Measurements from ENCODE around the gene FDXR.
"Not testable (repeated sequence)": the region's sequence is repeated elsewhere in the genome, so short reads cannot be mapped to it uniquely, and the experiment has no call there.

The FDXR gene, protein sequence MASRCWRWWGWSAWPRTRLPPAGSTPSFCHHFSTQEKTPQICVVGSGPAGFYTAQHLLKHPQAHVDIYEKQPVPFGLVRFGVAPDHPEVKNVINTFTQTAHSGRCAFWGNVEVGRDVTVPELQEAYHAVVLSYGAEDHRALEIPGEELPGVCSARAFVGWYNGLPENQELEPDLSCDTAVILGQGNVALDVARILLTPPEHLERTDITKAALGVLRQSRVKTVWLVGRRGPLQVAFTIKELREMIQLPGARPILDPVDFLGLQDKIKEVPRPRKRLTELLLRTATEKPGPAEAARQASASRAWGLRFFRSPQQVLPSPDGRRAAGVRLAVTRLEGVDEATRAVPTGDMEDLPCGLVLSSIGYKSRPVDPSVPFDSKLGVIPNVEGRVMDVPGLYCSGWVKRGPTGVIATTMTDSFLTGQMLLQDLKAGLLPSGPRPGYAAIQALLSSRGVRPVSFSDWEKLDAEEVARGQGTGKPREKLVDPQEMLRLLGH

DNA sequence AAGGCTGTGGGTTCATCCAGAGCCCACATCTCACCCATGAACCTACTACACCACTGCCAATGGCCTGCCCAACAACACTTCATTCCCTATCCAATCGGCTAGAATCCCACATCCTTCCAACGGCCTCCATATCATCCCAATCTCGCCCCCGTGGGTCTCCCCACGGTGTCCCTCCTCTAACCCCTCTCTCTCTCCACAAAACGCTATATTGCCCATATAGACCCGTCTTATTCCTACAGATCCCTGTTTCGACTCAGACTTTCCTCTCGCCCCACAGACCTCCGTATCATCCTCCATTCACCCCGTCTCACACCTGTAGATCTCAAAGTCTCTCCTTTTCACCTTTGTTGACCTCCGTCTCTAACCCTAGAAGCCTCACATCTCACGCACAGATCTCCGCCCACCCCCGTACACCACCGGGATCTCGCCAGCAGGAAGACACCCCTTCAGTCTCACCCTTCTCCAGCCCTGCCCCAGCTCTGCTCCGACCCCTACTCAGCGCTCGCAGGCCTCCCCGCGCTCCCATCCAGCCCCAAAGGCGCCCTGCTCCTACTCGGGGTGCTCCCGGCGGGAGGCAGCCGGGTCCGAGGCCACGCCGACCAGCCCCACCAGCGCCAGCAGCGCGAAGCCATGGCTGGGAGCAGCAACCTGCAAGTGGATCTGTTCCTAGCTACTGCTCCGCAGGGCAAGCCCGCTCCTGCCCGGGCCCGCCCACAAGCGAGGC lies at the start of gene FDXR:
Gene FDXR, minus strand, starts transcription at position 682 of the 724 bp plus-strand sequence. Its CDS starts 50 bp downstream, at position 632.
- DNase-seq: no peak

- no peak for DNase-seq
These were observed 49.4 kb upstream of the FDXR start for GRCh38 chr17:74922172-74922571.

- DNase-seq: no peak
These were observed 49.0 kb upstream of the FDXR start for GRCh38 chr17:74921769-74922168.

- no peak for DNase-seq
These were observed 48.4 kb upstream of the FDXR start for GRCh38 chr17:74921026-74921681.

DNA sequence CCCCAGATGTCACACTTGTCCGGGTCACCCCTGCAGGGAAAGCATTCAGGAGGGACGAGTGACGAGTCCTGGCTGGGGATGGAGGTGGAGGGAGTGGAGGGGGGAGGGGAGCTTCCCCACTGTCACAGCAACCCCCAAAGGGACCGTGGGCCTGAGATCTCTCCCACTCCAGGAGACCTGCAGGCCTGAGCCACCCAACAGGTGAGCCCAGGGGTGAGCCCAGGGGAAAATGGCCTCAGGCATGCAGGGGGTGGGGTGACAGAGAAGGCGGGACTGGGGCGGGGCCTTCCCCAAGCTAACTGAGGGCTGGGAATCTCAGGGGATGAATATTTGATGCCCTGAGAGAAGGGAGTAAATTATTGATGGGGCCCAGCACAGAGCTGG lies 47.8 kb upstream of the FDXR start:
- no peak for DNase-seq

GRCh38 chr17:74920306-74920620 lies 47.5 kb upstream of the FDXR start:
- no peak for DNase-seq

DNA sequence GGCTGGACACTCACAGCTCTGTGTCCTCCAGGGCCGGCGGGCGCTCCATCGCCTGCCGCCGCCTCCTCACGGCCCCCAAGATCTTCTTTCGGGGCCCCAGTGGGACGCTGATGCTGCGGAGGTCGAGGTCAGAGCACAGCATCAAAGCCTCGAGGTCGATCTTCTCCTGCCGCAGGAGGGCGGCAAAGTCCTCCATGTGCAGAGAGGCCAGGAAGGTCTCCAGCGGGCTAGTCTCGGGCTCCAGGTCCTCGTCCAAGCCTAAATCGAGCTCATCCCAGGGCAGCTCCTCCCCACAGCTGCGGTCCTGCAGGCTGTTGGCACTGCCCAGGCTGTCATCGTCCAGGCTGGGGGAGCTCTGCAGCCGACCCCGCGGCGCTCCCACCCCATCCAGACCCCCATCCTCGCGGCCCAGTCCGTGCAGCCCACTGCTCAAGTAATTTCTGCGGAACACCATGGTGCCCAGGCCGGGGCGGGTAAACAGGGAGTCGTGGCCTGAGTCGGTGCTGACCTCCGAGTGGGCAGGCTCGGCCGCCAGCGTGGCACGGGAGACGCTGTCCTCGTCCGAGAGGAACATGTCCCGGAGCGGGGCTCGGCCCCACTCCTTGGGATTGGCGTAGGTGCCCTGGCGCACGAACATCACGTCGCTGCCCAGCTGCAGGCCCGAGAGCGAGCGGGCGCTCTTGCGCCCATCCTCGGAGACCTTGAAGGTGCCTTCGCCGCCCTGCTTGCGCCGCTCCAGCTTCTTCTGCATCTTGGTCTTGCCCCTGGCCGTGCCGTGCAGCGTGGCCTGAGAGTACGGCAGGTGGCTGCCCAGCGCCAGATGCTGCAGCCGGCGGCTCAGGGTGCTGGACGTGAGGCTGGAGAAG lies 46.9 kb upstream of the FDXR start:
- no peak for DNase-seq

DNA sequence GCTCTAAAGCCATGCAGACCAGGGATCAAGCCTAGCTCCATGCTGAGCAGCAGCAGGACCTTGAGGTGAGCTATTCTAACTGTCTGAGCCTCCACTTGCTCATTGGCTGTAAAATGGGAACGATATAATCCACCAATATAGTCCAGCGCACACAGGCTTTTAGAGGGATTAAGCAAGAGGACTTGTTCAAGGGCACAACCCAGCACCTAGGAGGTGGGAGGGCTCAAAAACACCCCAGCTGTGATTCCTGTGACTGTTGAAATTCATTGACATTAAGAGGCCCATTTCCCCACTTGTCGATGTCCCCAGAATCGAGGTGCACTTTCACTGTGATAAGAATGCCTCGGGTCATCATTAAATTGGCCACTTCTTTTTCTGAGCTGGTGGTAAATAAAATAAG lies 46.1 kb upstream of the FDXR start:
- no peak for DNase-seq

- DNase-seq: no peak
These were observed 44.6 kb upstream of the FDXR start for GRCh38 chr17:74917430-74917829.

- no peak for DNase-seq
These were observed 44.0 kb upstream of the FDXR start for GRCh38 chr17:74916851-74917199.

DNA sequence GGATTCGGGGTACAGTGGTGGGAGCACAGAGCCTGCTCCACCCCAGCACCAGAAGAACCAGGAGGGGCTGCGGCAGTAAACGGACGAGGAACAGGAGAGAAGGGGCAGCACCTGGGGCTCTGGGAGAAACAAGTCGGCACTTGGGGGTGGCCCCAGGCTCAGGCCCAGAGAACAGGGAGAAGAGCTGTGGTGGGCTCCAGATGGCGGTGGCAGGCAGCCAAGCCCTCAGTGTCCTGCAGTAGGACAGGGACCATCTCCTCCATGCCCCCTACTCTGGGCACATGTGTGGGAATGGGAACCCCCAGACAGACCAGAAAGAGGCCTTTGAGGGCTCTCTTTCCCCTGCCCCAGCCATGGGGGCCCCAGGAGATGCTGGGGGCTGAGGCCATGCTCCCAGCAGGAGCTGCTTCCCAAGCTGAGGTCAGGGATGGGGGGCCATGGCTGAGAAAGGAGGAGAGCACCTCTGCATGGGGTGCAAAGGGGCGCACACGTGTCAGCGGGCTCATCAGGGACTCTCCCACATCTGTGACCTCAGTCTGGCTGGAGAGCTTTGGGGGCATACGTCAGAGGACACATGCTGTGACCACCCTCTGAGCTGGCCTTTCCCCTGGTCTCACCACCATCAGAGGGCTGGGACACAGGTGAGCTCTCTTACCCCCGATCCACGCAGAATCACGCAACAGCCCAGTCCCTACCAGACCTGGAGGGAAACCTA lies 43.5 kb upstream of the FDXR start:
- DNase-seq: no peak

- not testable (repeated sequence) for DNase-seq
These were observed 38.6 kb upstream of the FDXR start for GRCh38 chr17:74911423-74911822.

DNA sequence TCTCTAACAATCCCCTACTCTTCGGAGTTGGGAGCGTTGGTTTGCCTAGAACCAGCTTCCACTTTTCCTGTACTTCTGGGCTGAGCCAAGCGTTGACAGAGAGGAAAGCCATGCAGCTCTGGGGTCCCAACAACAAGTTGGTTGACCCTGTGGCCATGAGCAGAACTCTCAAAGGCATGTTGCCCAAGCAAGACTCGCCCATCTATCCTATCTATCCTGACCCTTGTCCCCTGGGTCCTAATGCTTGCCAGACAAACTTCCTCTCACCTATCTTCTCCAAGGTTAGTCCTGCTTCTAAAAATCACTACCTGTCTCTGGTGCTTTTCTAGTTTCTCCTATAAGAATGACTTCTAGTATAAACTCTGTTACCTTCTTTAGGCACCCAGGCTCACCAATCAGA lies 36.3 kb upstream of the FDXR start:
- not testable (repeated sequence) for DNase-seq

DNA sequence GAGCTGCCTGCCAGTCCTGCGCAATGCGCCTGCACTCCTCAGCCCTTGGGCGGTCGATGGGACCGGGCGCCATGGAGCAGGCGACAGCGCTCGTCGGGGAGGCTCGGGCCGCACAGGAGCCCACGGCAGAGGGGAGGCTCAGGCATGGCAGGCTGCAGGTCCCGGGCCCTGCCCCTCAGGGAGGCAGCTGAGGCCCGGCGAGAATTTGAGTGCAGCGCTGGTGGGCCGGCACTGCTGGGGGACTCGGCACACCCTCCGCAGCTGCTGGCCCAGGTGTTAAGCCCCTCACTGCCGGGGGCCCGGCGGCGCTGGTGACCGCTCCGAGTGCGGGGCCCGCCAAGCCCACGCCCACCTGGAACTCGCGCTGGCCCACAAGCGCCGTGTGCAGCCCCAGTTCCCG lies 34.2 kb upstream of the FDXR start:
- no peak for DNase-seq

DNA sequence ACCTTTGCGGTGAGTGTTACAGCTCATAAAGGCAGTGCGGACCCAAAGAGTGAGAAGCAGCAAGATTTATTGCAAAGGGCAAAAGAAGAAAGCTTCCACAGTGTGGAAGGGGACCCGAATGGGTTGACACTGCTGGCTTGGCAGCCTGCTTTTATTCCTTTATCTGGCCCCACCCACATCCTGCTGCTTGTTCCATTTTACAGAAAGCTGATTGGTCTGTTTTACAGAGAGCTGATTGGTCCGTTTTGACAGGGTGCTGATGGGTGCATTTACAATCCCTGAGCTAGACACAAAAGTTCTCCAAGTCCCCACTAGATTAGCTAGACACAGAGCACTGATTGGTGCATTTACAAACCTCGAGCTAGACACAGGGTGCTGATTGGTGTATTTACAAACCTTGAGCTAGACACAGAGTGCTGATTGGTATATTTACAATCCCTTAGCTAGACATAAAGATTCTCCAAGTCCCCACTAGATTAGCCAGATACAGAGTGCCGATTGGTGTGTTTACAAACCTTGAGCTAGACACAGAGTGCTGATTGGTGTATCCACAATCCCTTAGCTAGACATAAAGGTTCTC lies 33.5 kb upstream of the FDXR start:
- not testable (repeated sequence) for DNase-seq

GRCh38 chr17:74904687-74905409 lies 32.1 kb upstream of the FDXR start:
- DNase-seq: no peak

- no peak for DNase-seq
These were observed 30.9 kb upstream of the FDXR start for GRCh38 chr17:74903671-74904070.

DNA sequence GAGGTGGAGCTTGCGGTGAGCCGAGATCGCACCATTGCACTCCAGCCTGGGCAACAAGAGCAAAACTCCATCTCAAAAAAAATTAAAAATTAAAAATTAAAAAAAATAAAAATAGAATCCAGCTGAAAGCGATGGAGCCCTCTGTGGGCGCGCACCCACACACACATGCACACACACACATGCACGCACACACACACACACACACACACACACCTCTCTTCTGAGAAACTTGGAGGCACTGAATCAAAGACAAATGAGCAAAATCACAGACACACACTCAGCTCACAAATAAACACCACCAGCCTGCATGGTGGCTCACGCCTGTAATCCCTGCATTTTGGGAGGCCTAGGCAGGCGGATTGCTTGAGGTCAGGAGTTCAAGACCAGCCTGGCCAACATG lies 30.2 kb upstream of the FDXR start:
- DNase-seq: no peak

GRCh38 chr17:74901353-74902135 lies 28.8 kb upstream of the FDXR start:
- DNase-seq: no peak

DNA sequence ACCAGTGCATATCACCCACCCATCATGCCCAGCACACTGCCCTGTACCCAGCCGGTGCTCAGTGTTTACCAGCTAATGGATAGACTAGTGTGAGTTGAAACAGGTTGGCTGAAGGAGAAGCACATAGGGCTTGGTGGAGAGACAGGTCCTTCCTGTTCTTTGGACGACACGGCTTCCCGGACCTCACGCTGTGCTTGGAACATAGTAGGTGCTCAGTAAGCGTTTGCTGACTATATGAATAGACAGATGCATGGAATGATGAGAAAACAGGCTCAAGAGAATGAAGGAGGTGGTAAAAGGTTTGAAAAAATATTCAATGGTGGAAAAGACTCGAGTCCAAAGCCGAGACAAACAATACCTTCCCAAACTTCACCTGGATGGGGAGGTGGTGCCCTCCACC lies 27.4 kb upstream of the FDXR start:
- DNase-seq: no peak
